ENCODE results near the gene RALY. TPM values are rescaled to one million over a fixed set of nuclear protein-coding genes. Genes with fewer than 3 reads are reported as not detected.

Gene RALY
- total RNA-seq, 2 donors from 2014 or later = 97.3 to 102 TPM

- no peak for ATAC-seq
- intact Hi-C loops (cut with DNase I) = no loop called here
- no peak for DNase-seq
These were observed 95.4 kb downstream of the RALY start for GRCh38 chr20:34089175-34089479.

DNA sequence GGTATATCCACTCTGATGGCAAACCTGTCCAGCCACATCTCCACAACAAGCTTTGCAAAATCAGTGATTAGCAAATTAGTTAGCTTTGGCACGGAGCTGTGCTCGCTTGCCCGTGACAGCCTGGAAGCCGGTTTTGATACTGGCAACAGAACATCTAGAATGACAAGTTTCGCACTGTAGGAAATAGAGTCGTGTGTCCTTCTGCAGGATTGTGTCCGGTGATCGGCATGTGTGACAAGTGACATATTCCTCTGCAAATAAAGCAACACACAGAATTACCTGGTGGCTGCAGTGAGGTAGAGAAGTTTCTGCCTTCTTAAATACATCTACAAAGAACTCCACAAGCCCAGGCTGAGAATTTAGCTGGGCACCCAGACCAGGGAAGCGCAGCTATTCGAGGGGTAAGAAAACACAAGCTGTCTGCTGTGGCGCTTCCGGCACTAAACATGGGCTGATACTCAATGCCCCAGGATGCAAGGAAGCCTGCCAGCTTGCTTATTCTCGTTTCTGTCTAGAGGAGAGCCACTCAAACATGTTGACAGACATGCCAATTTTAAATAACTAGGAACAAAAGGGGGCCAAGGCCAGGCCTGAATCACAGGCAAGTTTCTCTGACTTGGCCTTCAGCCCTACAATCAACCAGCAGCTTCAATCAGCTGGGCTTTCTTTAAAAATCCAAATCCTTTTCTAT lies 96.1 kb downstream of the RALY start:
- intact Hi-C loops (cut with DNase I) = no loop called here

DNA sequence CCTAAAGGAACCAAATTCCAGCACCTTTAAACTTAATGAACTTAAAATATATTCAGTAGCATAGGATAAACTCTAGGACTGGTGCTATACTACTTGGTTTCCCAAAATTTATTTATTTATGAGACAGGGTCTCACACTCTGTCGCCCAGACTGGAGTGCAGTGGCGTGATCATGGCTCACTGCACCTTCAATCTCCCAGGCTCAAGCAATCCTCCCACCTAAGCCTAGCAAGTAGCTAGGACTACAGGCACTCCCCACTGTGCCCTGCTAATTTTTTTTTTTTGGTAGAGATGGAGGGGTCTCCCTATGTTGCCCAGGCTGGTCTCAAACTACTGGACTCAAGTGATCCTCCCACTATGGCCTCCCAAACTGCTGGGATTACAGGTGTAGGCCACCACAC lies 96.9 kb downstream of the RALY start:
- DNase-seq = no peak
- ATAC-seq = no peak
- intact Hi-C loops (cut with DNase I) = no loop called here

More for the DNA sequence above, 96.1 kb downstream of the RALY start:
- ATAC-seq (peak; percentile 66 to 84), DNase-seq (peak; percentile 34)

- intact Hi-C loops (cut with DNase I) = no loop called here
- ATAC-seq = no peak
- no peak for DNase-seq
These were observed 98.0 kb downstream of the RALY start for GRCh38 chr20:34091637-34092200.

DNA sequence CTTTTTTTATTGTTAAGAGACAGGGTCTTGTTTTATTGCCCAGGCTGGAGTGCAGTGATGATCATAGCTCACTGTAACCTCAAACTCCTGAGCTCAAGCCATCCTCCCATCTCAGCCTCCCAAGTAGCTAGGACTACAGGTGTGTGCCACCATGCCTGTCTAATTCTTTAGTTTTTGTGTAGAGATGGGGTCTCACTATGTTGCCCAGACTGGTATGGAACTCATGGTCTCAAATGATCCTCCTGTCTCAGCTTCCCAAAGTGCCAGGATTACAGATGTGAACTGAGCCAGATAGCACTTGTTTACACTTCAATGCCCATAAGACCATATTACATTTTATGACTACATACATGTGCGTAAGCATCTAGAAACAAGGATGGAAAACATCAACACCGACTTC lies 100.2 kb downstream of the RALY start:
- ATAC-seq (no peak), DNase-seq (no peak)
- intact Hi-C loops (cut with DNase I) = no loop called here

DNA sequence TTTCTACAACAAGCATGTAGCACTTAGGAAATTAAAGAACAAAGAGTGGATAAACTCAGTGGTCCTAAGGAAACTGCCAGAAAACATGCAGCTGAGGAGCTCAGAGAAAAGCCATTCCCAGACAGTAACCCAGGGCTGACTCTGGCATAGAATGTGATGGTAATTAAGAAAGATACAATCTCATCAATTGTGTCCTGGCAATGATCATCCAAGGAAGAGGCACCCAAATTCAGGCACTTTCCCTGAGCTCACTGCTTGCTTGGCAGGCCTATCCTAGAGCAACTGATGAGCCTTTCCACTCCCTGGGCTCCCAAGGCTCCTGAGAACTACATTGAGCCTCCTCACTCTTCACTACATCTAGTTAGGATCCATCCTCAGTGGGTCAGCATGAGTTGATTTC lies 102.1 kb downstream of the RALY start:
- ATAC-seq (no peak), DNase-seq (no peak)
- intact Hi-C loops (cut with DNase I) = no loop called here

DNA sequence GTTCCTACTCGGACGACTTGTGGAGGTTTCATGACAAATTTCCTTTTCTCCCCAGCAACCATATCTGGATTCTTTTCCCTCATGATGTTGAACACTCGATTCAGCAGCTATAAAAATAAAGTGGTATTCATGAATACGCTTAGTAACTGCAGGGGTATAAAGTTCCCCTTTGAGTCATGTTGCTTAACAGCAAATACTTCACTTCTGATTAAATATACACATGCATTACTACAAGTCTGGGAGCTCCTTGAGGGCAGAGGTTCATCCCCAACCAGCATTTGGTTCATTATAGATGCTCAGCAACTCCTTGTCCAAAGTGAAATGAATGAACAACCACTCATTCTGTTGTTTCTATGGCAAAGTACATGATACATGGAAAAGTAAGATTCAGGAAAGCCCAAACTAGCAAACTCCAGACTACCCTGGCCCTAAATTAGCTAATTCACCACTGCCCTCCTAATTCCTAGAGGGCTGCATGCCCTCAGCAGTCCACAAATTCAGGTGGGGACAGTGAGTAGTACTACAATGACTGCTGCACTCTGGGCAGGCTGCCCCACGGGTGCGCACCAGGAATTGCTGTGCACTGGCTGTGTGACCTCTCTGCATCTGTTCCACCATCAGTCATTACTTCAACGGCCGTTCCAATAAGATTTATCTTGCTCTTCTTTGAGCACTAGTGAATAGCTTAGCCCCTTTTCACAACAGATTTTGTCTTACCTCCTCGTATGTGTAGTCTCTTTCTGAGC lies 103.2 kb downstream of the RALY start:
- ATAC-seq (no peak), DNase-seq (no peak)
- intact Hi-C loops (cut with DNase I) = no loop called here

DNA sequence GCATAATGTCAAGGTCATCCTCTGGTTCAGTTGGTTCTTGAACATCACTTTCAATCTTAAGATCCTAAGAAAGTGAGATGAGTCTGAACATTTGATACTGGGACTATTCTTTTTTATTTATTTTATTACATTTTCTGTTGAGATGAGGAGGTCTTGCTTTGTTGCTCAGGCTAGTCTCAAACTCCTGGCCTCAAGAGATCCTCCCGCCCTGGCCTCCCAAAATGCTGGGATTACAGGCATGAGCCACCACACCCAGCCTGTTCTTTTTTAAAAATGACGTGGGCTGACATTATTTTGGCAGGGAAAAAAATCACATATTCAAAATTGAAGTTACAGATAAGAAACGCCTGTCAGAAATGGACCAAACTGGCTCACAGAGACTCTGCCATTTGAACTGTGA lies 104.9 kb downstream of the RALY start:
- intact Hi-C loops (cut with DNase I) = no loop called here
- DNase-seq (no peak), ATAC-seq (no peak)

DNA sequence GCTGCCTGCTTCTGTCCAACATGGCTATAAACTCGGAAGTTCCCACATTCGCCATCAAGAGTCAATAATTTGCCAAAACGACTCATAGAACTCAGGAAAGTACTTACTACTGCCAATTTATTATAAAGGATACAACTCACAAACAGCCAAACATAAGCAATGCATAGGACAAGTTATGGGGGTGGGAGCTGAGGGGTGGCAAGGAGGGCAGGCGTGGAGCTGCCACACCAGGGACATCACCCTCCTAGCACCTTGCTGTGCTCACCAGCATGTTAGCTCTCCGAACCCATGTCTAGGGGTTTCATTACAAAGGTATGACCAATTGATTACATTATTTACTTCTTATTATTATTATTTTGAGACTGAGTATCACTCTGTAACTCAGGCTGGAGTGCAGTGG lies 106.0 kb downstream of the RALY start:
- intact Hi-C loops (cut with DNase I) = no loop called here
- ATAC-seq = no peak
- DNase-seq = no peak

GRCh38 chr20:34100576-34100975 lies 106.9 kb downstream of the RALY start:
- ATAC-seq (no peak), DNase-seq (no peak)
- intact Hi-C loops (cut with DNase I) = no loop called here

DNA sequence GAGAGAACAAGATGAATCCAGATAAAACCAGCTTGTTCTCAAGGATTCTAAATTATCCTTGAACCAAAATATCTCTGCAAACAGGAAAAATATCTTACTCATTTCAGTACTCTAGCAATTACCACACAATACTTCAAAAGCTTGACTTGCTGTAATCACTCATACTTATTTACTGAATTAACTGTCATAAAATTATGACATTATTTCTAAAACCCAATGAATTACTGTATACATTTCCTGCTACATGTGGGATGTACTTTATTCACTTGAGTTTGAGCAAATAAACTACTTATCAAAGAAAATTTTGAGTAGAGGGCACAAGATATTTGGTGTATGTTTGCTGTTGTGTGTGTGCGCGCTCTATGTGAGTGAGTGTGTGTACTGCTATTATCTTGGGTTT lies 108.6 kb downstream of the RALY start:
- intact Hi-C loops (cut with DNase I) = no loop called here
- no peak for DNase-seq
- no peak for ATAC-seq

GRCh38 chr20:34104059-34104458 lies 110.3 kb downstream of the RALY start:
- ATAC-seq (no peak), DNase-seq (no peak)
- intact Hi-C loops (cut with DNase I) = no loop called here

DNA sequence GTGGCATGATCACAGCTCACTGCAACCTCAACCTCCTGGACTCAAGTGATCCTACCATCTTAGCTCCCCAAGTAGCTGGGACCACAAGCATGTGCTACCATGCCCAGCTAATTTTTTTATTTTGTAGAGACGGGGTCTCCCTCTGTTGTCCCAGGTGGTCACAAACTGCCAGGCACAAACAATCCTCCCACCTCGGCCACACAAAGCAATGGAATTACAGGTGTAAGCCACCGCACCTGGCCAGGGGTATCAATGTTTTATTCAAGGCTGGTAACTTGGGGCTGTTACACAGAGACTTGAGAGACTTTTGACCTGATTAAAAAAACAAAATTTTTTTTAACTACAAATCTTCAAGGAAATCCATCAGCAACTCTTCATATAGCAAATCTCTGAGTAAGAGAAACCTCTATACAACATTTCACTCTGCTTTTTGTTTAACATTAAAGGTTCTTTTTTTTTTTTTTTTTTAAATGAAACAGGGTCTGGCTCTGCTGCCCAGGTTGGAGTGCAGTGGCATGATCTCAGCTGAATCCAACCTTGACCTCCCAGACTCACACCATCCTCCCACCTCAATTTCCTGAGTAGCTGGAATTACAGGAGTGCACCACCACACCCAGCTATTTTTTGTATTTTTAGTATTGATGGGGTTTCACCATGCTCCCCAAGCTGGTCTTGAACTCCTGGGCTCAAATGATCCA lies 112.4 kb downstream of the RALY start:
- intact Hi-C loops (cut with DNase I) = no loop called here
- no peak for DNase-seq

GRCh38 chr20:34108616-34109174 lies 115.0 kb downstream of the RALY start:
- intact Hi-C loops (cut with DNase I) = no loop called here
- ATAC-seq (no peak), DNase-seq (no peak)

More for the DNA sequence above, 112.4 kb downstream of the RALY start:
- no peak for ATAC-seq

GRCh38 chr20:34109442-34109841 lies 115.7 kb downstream of the RALY start:
- DNase-seq = no peak
- intact Hi-C loops (cut with DNase I) = no loop called here
- no peak for ATAC-seq

GRCh38 chr20:34110025-34110744 lies 116.5 kb downstream of the RALY start:
- intact Hi-C loops (cut with DNase I) = no loop called here
- DNase-seq (no peak), ATAC-seq (no peak)

GRCh38 chr20:34110745-34111641 lies 117.3 kb downstream of the RALY start:
- ATAC-seq (peak in 1 of 2 donors; percentile 8), DNase-seq (peak; percentile 46)
- intact Hi-C loops (cut with DNase I) = no loop called here

All from left cardiac atrium (tissue), 4 donors.